Suprapubic skin (tissue), 4 donors: Measurements from ENCODE around the gene KLHL29. TPM values are rescaled to one million over a fixed set of nuclear protein-coding genes. Genes with fewer than 3 reads are reported as not detected.

Experiments used
- DNase-seq, 2 donors: peaks; one replicate each; pipeline ENCODE4 v3.0.0-alpha.2; 2019; ENCODE audit warnings: low spot score in 2 of 2
- H3K27ac ChIP-seq: fragments of 200-600 bp; sonication (generic); one replicate; pipeline ENCODE4 v1.5.1; 2019
- H3K27me3 ChIP-seq: fragments of 200-600 bp; sonication (generic); one replicate; pipeline ENCODE4 v1.5.1; 2019
- H3K36me3 ChIP-seq: fragments of 200-600 bp; sonication (generic); one replicate; pipeline ENCODE4 v1.5.1; 2019
- H3K4me1 ChIP-seq: fragments of 200-600 bp; sonication (generic); one replicate; pipeline ENCODE4 v1.5.1; 2019
- H3K4me3 ChIP-seq: fragments of 200-600 bp; sonication (generic); one replicate; pipeline ENCODE4 v1.5.1; 2019; ENCODE audit warnings: mild to moderate bottlenecking
- H3K9me3 ChIP-seq: fragments of 200-600 bp; sonication (generic); one replicate; pipeline ENCODE4 v1.5.1; 2019
- CTCF ChIP-seq, 2 donors: fragments of 200-600 bp in 1 of 2; fragments of 450-650 bp in 1 of 2; sonication (generic) in 1 of 2; IDR thresholded peaks; one replicate each; pipeline ENCODE4 v1.5.1; 2016 to 2019; ENCODE audit warnings: antibody characterized with exemption in 2 of 2, mild to moderate bottlenecking in 1 of 2, moderate library complexity in 1 of 2
- EP300 ChIP-seq: sonication (generic); formaldehyde crosslinking; IDR thresholded peaks from one replicate; pipeline ENCODE4 v1.6.1; 2017; ENCODE audit warnings: antibody characterized with exemption
- POLR2A ChIP-seq, 2 donors: fragments of 450-650 bp; IDR thresholded peaks; one replicate each; pipeline ENCODE4 v1.6.1; 2017; ENCODE audit warnings: antibody characterized with exemption in 2 of 2, mild to moderate bottlenecking in 2 of 2, moderate library complexity in 2 of 2
- POLR2AphosphoS5 ChIP-seq, 3 donors: sonication (generic); formaldehyde crosslinking; IDR thresholded peaks; one replicate each; pipeline ENCODE4 v1.6.1; 2017; ENCODE audit warnings: antibody characterized with exemption in 3 of 3
- WGBS: methylation state at CpG from one replicate; pipeline ENCODE4 v1.1.5; 2018; 5-methylcytosine and 5-hydroxymethylcytosine counted together
- total RNA-seq, 4 donors: library from RNA; depleted of rRNA; stranded (reverse); fragments of >200 nt; gene quantifications; one replicate each; pipeline ENCODE4 v1.1.0, GENCODE V29; 2016

KLHL29 gene
- total RNA-seq, 4 donors from 2014 or later: 17.1 to 30.8 (median 20.7) TPM

- Histone ChIP-seq H3K27me3 (no peaks in the 10 kb centered on the region), H3K4me3 (no peak overlapping the region), H3K27ac (no peak overlapping the region), H3K4me1 (peaks cover 10% of the 10 kb centered on the region), H3K36me3 (no peaks in the 10 kb centered on the region), H3K9me3 (no peaks in the 10 kb centered on the region)
- TF ChIP-seq EP300 (peak; percentile 25), POLR2AphosphoS5 (IDR thresholded peaks at IDR 0.05) (no peak)
- no peak for DNase-seq
- WGBS: 79% methylated on average over 16 of the region's 16 CpGs
Observed at GRCh38 chr2:23596316-23596885, 211.4 kb downstream of the KLHL29 start.

GRCh38 chr2:23597687-23598086, 212.7 kb downstream of the KLHL29 start:
- WGBS: 74% methylated on average over 9 of the region's 9 CpGs
- Histone ChIP-seq H3K36me3 (no peaks in the 10 kb centered on the region), H3K9me3 (no peaks in the 10 kb centered on the region), H3K4me1 (peaks cover 10% of the 10 kb centered on the region), H3K27ac (no peak overlapping the region), H3K4me3 (no peak overlapping the region), H3K27me3 (no peaks in the 10 kb centered on the region)
- no peak for DNase-seq
- TF ChIP-seq POLR2AphosphoS5 (IDR thresholded peaks at IDR 0.05) (no peak), EP300 (no peak)

GRCh38 chr2:23599006-23599405, 214.0 kb downstream of the KLHL29 start:
- TF ChIP-seq CTCF (IDR thresholded peaks at IDR 0.05) (no peak), POLR2AphosphoS5 (IDR thresholded peaks at IDR 0.05) (no peak), EP300 (no peak), POLR2A (IDR thresholded peaks at IDR 0.05) (no peak)
- no peak for DNase-seq
- Histone ChIP-seq H3K4me3 (no peak overlapping the region), H3K36me3 (no peaks in the 10 kb centered on the region), H3K4me1 (peaks cover 10% of the 10 kb centered on the region), H3K27me3 (no peaks in the 10 kb centered on the region), H3K9me3 (no peaks in the 10 kb centered on the region), H3K27ac (no peak overlapping the region)
- WGBS: 89% methylated on average over 6 of the region's 6 CpGs

GRCh38 chr2:23599667-23600066, 214.7 kb downstream of the KLHL29 start:
- no peak overlapping the region for H3K27ac ChIP-seq
- no peaks in the 10 kb centered on the region for H3K36me3 ChIP-seq
- H3K27me3 ChIP-seq: no peaks in the 10 kb centered on the region
- H3K4me1 ChIP-seq: peaks cover 10% of the 10 kb centered on the region
- TF ChIP-seq POLR2A (IDR thresholded peaks at IDR 0.05) (no peak), EP300 (no peak), CTCF (IDR thresholded peaks at IDR 0.05) (no peak), POLR2AphosphoS5 (IDR thresholded peaks at IDR 0.05) (no peak)
- H3K9me3 ChIP-seq: no peaks in the 10 kb centered on the region
- 82% methylated on average over 10 of the region's 10 CpGs for WGBS
- DNase-seq: no peak
- H3K4me3 ChIP-seq: no peak overlapping the region

- H3K4me3 ChIP-seq: no peak overlapping the region
- no peaks in the 10 kb centered on the region for H3K9me3 ChIP-seq
- 54% methylated on average over 7 of the region's 7 CpGs for WGBS
- no peak overlapping the region for H3K27ac ChIP-seq
- no peaks in the 10 kb centered on the region for H3K27me3 ChIP-seq
- H3K36me3 ChIP-seq: no peaks in the 10 kb centered on the region
- TF ChIP-seq POLR2AphosphoS5 (IDR thresholded peaks at IDR 0.05) (no peak), POLR2A (IDR thresholded peaks at IDR 0.05) (no peak), EP300 (no peak), CTCF (IDR thresholded peaks at IDR 0.05) (no peak)
- peaks cover 7% of the 10 kb centered on the region for H3K4me1 ChIP-seq
- DNase-seq: no peak
Observed at GRCh38 chr2:23600346-23600745, 215.4 kb downstream of the KLHL29 start.

GRCh38 chr2:23601301-23601965, 216.5 kb downstream of the KLHL29 start:
- Histone ChIP-seq H3K36me3 (no peaks in the 10 kb centered on the region), H3K9me3 (no peaks in the 10 kb centered on the region), H3K27ac (no peak overlapping the region), H3K4me1 (no peaks in the 10 kb centered on the region), H3K4me3 (no peak overlapping the region), H3K27me3 (no peaks in the 10 kb centered on the region)
- no peak for TF ChIP-seq EP300
- no peak for TF ChIP-seq POLR2A (IDR thresholded peaks at IDR 0.05)
- no peak for TF ChIP-seq POLR2AphosphoS5 (IDR thresholded peaks at IDR 0.05)
- no peak for TF ChIP-seq CTCF (IDR thresholded peaks at IDR 0.05)
- DNase-seq: no peak
- 77% methylated on average over 6 of the region's 8 CpGs for WGBS
